Gastrocnemius medialis (tissue), 4 donors: Measurements from ENCODE around the gene DCDC1.

ENCODE experiments used
- CTCF ChIP-seq, 5 experiments: fragments of 450-650 bp in 3 of 5; fragments of 200-600 bp in 2 of 5; sonication (generic) in 2 of 5; IDR thresholded peaks in 4 of 5; conservative IDR thresholded peaks in 1 of 5; 1 replicate in 4 of 5; 2 replicates in 1 of 5; pipeline ENCODE4 v1.5.1; 2016 to 2019; ENCODE audit warnings: antibody characterized with exemption in 5 of 5, mild to moderate bottlenecking in 3 of 5, moderate library complexity in 3 of 5
- POLR2A ChIP-seq, 2 donors: fragments of 450-650 bp; IDR thresholded peaks; one replicate each; pipeline ENCODE4 v1.6.1; 2017; ENCODE audit warnings: antibody characterized with exemption in 2 of 2, mild to moderate bottlenecking in 2 of 2, moderate library complexity in 2 of 2

- TF ChIP-seq CTCF (IDR thresholded peaks at IDR 0.05 in 4 of 5, conservative IDR thresholded peaks at IDR 0.05 in 1 of 5): no peak
- TF ChIP-seq POLR2A (IDR thresholded peaks at IDR 0.05): no peak
These were observed 208.8 kb downstream of the DCDC1 start for GRCh38 chr11:31160504-31161422.
